HG03097 (cell line): ENCODE measurements around the gene RIOK3.
"Not testable (repeated sequence)": the region's sequence is repeated elsewhere in the genome, so short reads cannot be mapped to it uniquely, and the experiment has no call there.

Source experiments
- ATAC-seq: cut with Tn5 transposase; IDR thresholded peaks from one replicate; pipeline ENCODE4 v1.9.1; 2021; ENCODE audit not compliant: unreplicated experiment, low FRiP score

The RIOK3 gene

DNA sequence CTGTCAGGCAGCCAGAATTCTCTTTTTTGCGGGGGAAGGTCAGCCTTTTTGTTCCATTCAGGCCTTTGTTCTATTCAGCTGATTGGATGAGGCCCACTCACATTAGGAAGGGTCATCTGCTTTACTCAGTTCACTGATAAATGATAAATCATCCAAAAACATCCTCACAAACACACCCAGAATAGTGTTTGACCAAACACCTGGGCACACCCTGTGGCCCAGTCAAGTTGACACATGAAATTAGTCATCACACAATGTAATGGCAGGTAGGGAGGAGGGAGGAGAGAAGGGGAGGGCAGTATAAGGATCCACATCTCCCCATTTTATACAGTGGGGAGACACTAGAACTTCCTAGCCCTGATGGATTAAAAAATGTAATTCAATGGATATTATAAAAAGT lies 41.9 kb downstream of the RIOK3 start:
- ATAC-seq, result no peak

DNA sequence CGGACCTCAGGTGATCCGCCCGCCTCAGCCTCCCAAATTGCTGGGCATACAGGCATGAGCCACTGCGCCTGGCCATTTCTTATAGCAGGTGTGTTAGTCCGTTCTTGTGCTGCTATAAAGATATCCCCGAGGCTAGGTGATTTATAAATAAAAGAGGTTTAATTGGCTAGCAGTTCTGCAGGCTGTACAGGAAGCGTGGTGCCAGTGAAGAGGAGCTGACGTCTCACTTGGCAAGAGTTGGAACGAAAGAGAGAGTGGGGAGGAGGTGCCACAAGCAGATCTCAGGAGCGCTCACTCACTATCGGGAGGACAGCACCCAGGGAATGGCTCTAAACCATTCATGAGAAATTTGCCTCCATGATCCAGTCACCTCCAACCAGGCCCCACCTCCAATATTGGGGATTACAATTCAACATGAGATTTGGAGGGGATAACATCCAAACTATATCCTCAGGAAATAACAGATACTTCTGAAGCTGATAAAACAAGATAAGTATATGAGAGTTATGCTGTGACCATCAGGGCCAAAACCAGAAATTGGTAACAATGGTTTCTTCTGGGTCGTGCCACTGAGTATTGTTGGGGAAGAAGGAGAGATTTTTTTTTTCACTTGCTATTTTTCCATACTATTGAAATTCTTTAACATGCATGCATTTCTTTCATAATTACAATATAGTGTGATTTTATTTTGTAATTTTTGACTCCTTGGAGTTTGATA lies 42.8 kb downstream of the RIOK3 start:
- ATAC-seq, result no peak

DNA sequence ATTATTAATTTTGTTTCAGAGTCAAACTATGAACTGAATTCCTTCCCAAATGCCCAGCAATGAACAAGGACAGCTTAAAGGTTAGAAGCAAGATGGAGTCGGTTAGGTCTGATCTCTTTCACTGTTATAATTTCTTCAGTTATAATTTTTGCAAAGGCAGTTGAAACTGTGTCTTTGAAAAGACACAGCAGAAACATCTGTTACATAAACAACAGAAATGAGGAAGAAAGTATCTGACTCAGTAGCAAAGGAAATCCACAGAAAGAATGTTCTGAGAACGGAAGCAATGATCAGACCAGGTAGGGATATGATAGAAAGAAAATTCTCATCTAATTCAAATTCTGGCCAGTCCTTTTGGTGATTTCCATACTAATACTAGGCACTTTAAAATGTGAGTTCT lies 45.0 kb downstream of the RIOK3 start:
- no peak for ATAC-seq

DNA sequence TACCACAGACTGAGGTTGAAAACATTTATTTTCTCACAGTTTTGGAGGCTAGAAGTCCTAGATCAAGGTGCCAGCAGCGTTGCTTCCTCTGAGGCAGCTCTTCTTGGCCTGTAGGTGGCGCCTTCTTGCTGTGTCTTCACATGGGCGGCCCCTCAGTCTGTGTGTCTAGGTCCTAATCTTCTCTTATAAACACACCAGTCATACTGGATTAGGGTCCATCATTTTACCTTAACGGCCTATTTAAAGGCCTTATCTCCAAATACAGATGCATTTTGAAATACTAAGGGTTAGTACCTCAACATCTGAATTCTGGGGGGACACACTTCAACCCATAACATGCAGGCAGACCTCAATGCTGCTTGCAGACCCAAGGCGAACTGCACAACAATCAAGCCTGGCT lies 45.8 kb downstream of the RIOK3 start:
- peak; percentile 29 for ATAC-seq

DNA sequence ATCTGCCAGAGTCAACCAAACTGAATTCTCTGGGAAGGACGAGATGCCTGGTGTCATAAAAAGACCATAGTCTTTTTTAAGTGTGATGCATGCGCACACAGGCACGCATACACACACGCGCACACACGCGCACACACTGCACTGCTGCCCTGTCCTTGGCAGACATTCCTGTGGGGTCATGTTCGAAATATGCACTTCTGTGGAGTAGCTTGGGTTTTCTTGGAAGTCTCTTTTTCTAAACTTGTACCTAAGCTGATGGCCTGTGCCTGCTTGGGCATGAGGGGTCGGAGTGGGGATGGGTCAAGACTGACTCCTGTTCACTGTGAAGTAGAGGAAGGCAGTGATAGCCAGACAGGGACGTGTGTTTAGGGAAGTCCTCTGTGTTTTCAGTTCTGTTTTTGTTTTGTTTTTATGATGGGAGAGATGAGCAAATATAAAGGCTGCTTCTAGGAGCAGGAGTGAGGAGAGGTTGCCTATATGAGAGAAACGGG lies 46.2 kb downstream of the RIOK3 start:
- no peak for ATAC-seq

DNA sequence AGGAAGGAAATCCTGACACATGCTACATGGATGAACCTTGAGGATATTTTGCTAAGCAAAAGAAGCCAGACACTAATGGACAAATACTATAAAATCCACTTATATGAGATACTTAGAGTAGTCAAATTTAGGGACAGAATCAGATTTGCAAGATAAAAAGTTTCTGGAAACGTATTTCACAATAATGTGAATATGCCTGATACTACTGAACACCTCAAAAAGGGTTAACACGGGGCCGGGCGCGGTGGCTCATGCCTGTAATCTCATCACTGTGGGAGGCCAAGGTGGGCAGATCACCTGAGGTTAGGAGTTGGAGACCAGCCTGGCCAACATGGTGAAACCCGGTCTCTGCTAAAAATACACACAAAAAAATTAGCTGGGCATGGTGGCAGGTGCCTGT lies 48.5 kb downstream of the RIOK3 start:
- no peak for ATAC-seq

DNA sequence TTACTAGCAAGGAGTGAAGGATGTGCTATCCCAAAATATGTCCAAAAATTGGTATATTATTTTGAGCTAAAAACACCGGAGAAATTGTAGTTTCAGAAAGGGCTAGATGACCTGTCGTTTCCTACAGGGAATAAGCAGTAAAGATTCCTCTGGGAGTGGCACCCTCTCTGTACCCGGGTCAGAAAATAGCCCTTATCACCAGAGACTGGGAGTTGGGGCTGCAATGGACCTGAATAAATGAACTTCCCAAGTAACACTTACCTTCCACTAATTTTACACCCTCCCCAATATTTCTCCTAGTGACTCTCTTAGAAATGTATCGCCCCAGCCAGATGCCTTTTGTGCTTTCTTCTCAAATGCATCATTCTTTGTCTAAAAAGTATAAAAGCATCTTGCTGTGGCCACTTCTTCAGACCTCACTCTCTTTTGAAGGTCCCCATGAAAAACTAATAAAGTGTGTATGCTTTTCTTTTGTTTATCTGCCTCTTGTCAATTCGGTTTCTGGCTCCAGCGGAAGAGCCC lies 49.5 kb downstream of the RIOK3 start:
- no peak for ATAC-seq

DNA sequence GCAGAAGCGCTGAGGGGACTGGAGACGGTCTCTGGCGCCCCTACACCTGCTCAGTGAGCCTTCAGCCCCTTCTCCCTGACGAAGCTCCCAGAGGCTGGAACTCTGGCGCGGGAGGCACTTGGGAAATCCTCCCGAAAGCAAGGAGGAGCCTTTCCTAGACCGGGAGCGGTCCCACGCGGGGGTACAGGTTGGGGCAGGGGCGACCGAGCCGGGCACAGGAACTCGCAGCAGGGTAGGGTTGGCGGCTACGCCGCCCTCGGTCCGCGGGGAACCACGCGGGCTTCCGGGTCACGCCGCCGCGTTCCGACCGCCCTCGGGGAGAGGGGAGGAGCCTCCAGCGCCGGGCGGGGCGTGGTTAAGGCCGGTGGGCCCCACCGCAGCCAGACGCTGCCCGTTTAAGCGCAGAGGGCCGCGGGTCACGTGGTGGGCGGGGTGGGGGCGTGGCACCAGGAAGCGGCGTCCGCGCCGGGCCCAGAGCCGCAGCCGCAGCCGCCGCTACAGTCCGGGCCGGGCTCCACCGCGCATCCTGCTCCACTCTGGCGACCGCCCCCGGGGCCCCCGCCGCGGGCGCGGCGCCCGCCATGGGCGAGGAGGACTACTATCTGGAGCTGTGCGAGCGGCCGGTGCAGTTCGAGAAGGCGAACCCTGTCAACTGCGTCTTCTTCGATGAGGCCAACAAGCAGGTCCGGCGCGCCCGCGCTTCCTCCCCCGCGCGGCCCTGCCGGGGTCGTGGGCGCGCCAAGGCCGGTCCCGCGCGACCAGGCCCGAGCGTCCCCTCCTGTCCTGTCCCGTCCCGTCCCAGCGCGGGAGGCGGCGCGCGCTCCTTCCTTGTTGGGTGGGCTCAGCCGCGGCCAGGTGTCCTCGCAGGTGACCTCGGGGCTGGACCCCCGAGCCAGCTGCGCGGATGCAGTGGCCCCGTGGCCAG lies 50.2 kb downstream of the RIOK3 start, which contains the start of gene RMC1:
RMC1 (plus strand) TSS at position 474 of the 925 bp plus-strand sequence; CDS start at position 582, 108 bp downstream.
- ATAC-seq, result peak; percentile 76

DNA sequence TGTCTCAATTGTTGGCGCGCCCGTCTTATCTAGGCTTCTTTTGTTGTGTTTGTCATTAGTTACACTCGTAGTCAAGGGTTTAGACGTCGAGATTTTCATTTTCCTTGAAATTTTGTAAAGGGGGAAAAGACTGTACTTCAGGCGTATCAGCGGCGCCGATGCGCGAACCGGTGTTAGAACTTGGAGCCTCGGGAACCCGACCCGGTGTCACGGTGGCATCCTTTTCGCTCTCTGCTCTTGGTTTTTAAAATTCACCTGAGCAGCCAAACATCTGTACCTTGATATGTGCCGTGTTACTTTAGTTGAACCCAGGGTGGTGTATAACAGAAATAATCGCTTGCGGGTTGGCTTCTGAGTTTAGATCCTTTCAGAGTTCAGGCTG lies 50.9 kb downstream of the RIOK3 start:
- no peak for ATAC-seq

DNA sequence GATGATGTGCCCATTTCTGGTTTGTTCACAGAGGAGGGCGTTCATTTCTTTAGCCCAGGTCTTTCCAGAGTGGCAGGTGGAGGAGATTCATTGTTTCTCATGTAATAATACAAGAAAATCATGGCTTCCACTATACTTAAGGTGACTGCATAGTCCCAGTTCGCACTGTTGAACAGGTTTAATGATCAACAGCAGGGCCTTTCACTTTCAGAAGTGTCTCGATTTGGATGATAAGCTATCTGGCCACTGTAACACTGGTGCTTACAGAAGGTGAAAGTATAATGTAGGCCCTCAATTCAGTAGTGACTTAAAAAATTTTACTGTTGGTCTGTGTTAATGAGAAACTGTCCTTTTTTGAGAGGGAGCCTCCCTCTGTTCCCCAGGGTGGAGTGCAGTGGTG lies 51.6 kb downstream of the RIOK3 start:
- ATAC-seq, result peak; percentile 55

DNA sequence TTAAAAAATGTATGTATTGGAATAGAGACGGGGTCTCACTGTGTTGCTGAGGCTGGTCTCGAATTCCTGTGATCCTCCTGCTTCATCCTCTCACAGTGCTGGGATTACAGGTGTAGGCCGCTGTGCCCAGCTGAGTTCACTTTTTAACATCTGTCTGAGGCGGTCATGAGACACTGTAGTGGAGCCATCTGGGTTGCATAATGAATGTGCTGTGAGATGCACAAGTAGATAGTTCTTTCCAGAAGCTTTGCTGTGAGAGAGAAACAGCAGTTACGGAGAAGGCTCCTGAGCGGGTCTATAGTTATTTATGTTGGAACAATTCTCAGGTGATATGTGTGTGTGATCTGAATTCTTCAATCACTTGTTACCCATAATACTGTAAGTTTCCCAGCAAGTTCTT lies 53.3 kb downstream of the RIOK3 start:
- ATAC-seq, result no peak

DNA sequence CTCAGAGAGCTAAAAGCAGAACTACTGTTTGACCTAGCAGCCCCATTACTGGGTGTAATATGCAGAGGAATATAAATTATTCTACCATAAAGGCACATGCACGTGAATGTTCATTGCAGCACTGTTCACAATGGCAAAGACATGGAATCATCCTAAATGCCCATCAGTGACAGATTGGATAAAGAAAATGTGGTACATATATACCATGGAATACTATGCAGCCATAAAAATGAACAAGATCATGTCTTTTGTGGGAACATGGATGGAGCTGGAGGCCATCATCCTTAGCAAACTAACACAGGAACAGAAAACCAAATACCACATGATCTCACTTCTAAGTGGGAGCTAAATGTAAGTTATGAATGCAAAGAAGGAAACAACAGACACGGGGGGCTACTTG lies 57.8 kb downstream of the RIOK3 start:
- not testable (repeated sequence) for ATAC-seq

DNA sequence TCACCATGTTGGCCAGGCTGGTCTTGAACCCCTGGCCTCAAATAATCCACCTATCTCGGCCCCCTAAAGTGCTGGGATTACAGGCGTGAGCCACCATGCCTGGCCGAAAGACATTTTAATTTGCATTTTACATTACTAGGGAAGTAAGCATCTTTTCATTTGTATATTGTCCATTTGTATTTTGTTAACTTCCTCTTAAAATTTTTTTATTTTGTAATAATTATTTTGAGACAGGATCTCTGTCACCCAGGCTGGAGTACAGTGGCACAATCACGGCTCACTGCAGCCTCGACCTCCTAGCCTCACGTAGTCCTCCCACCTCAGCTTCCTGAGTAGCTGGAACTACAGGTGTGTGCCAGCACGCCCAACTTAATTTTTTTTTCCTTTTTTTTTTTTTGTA lies 59.1 kb downstream of the RIOK3 start:
- ATAC-seq, result not testable (repeated sequence)

DNA sequence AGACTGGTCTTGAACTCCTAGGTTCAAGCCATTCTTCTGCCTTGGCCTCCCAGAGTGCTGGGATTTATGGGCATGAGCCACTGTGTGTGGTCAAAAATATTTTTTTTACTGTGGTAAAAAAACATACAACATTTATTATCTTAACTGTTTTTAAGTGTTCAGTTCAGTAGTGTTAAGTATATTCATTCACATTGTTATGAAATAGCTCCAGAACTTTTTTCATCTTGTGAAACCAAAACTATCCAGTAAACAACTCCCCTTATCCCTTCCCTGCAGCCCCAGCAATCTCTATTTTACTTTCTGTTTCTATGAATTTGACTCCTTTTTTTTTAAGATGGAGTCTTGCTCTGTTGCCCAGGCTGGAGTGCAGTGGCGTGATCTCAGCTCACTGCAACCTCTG lies 59.6 kb downstream of the RIOK3 start:
- no peak for ATAC-seq

DNA sequence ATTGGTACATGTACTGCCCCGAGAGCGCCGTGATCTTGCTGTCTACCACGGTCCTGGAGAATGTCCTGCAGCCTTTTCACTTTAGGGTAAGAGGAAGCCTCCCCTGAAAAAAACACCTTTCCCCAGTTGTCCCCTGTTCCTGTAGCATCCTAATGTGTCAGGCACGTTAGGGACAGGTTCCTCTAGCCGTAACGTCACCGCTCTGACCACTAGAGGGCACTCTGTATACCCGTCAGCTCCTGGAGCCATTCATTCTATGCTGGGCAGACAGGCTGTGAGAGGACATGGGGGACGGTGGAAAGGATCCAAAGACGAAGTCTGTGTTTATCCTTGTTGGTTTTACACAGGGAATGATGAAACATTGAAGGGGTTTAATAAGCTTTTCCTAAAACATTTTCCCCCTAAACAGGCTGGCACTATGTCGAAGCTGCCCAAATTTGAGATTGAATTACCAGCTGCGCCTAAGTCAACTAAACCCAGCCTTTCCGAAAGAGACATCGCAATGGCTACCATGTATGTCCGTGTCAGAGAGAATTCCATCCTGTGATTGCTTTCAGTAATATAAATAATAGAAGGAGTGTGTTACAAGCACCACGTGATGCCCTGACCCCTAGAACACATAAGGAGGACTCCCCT lies 62.9 kb downstream of the RIOK3 start:
- no peak for ATAC-seq

DNA sequence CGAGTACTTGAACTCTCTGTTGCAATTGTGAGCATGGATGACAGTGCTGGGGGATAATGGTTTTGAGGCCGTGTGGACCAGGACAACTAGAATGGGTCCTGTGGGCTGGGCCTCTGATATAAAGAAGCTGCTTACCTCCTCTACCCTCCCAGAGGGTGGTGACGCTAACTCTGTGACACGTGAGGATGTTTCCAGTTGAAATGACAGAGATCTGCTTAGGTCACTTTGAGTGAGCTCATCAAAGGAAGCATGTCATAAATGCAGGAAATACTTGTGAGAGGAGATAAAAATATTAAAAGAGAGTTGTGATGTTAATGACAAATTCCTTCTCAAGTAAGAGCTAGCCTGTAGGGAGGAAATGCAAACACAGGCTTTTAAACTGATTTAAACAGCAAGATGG lies 66.6 kb downstream of the RIOK3 start:
- no peak for ATAC-seq

DNA sequence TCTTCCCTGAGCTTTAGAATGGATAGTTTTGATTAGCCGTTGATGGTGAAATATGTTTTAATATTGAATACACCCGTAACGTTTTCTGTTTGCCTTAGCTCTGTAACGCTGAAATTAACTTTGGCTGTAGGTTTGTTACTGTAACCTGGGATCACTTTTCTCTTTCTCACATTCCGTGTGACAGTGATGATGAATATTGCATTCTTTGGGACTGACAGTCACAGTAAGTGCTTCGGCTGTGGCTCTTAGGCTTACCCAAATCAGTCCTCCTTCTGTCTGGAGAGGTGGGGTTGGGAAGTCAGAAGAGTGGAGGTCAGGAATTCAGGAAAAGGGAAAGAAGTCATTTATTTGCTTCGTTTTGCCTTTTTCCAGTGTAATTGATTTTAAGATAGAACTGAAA lies 68.2 kb downstream of the RIOK3 start:
- ATAC-seq, result no peak

DNA sequence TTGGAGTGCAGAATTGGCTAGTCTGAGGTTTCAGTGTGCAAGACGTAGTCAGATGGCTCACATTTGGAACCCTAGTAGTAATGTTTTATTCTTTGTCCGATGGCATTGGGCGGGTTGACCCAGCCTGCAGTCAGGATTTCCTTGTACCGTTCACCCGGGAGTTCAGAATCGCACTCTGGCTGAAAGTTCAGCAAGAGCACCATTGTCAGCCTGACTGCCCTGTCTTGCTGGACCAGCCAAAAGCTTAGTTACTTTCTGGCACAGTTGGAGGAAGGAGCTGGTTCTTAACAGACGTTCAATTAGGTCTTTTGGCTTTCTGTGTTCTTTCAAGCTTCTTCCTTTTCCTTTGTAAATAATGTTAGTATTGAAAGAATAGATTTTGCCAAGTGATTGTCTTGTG lies 68.8 kb downstream of the RIOK3 start:
- ATAC-seq, result no peak

DNA sequence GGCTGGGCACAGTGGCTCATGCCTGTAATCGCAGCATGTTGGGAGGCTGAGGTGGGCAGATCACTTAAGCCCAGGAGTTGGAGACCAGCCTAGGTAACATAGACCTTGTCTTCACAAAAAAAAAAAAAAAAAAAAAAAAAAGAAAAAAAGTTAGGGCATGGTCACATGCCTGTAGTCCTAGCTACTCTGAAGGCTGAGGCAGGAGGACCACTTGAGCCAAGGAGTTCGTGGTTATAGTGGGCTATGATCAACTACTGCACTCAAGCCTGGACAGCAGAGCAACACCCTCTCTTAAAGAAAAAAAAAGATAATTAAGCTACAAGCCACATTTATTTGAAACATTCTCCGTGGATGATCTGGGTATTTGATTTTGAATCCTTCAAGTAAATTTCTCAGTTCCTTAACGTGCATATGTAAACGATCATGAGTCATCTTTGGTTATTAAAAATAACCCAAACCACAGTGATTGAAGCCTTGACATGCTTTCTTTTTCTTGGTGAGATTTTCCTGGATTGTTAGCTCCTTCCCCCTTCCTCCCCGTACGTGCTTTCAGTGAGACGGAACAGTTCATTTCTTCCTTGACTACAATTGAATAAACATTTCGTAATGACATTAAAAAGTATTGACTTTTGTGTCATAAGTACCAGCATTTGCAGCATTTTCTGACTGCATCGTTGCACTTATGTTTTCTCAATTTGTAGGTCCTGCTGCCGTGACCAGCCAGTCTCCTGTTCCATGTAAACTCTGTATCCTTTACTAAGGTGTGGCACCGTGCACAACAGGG lies 70.5 kb downstream of the RIOK3 start:
- no peak for ATAC-seq

DNA sequence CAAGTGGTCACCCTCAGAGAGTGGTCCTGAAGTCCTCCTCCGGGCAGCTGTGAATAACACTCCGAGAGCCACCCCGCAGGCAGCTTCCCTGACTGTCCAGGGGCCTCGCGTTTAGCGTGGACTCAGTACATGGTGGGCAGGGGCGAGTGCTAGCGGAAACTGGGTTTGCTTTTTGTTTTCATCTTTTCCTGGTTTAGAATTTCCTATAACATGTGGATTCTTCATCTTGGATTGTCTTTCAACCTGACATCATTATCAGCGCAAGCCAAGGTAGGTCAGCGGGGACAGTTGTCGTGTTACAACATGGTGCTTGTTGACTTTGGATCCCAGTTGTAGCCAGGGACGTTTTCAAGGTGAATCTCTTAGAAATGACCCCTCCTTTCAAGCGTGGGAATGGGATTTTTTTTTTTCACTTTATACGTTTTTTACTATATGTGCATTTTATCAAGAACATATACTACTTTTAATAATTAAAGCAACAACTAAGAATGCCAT lies 71.2 kb downstream of the RIOK3 start:
- no peak for ATAC-seq
